HepG2 (cell line): ENCODE measurements around the gene UNC5B. TPM values are rescaled to one million over a fixed set of nuclear protein-coding genes. Genes with fewer than 3 reads are reported as not detected.

Experiments
- ATAC-seq: fragments of 200-7000 bp; cut with Tn5 transposase; 3 replicates; pipeline ENCODE4 v1.9.1; 2020; ENCODE audit warnings: mild to moderate bottlenecking, moderate library complexity
- BruUV-seq: library from RNA; stranded (reverse); fragments of 400-500 nt; replicated peaks from 2 replicates; lab custom pipeline; 2021; lab: Mats Ljungman, UMichigan
- CTCF ChIA-PET: fragments of 300-600 bp; formaldehyde crosslinking; extraction: SDS; loops from one replicate; lab custom pipeline; 2021; ENCODE audit warnings: low total read pairs, inconsistent platforms, low intra/inter-chr PET ratio; lab: Yijun Ruan, JAX
- POLR2A ChIA-PET: fragments of 350-600 bp; sonication (Branson Sonifier 250); formaldehyde crosslinking; loops from one replicate; lab custom pipeline; 2020; ENCODE audit warnings: antibody characterized with exemption, inconsistent platforms; lab: Yijun Ruan, JAX
- DNase-seq: peaks from one replicate; pipeline ENCODE4 v3.0.0-alpha.2; 2015; ENCODE audit warnings: low spot score
- FAIRE-seq: peaks from 3 replicates; lab custom pipeline; 2011; peaks lifted over from hg19 to GRCh38; lab: Jason Lieb, UNC
- H2AFZ ChIP-seq: one replicate; pipeline ENCODE4 v1.6.1; 2011; ENCODE audit warnings: low read length, inconsistent platforms
- H3K27ac ChIP-seq: fragments of 300-600 bp; 3 replicates; pipeline ENCODE4 v1.8.0; 2011; ENCODE audit warnings: mixed run types, mild to moderate bottlenecking, mixed read lengths, low read length, inconsistent platforms; ENCODE audit not compliant: insufficient read depth; ENCODE audit errors: extremely low read length
- H3K27me3 ChIP-seq, 2 experiments: fragments of 200-600 bp in 1 of 2; 2 replicates in 1 of 2; 3 replicates in 1 of 2; pipeline versions ENCODE4 v1.6.0 to v1.8.0; 2011; ENCODE audit warnings: low read length in 2 of 2, mild to moderate bottlenecking in 2 of 2, moderate library complexity in 2 of 2, inconsistent platforms in 1 of 2; ENCODE audit not compliant: insufficient read depth in 2 of 2, control insufficient read depth in 1 of 2
- H3K36me3 ChIP-seq, 2 experiments: fragments of 200-600 bp in 1 of 2; replicated peaks in 1 of 2; 2 replicates in 1 of 2; 3 replicates in 1 of 2; pipeline versions ENCODE4 v1.5.1 to v1.8.0; 2011; ENCODE audit warnings: low read length in 2 of 2, inconsistent platforms in 1 of 2; ENCODE audit not compliant: insufficient read depth in 2 of 2, control insufficient read depth in 1 of 2
- H3K4me1 ChIP-seq: 2 replicates; pipeline ENCODE4 v1.5.1; 2012; ENCODE audit warnings: low read length, inconsistent platforms; ENCODE audit not compliant: insufficient read depth
- H3K4me2 ChIP-seq: 2 replicates; pipeline ENCODE4 v1.6.0; 2011; ENCODE audit warnings: low read depth, low read length, inconsistent platforms
- H3K4me3 ChIP-seq, 3 experiments: fragments of 200-600 bp in 1 of 3; sonication (generic), shearing (Covaris generic) in 1 of 3; replicated peaks in 1 of 3; 2 replicates each; pipeline ENCODE4 v1.5.1; 2011 to 2016; ENCODE audit warnings: low read length in 3 of 3, inconsistent platforms in 2 of 3, low read depth in 2 of 3, mild to moderate bottlenecking in 2 of 3, control low read depth in 1 of 3, mixed read lengths in 1 of 3; ENCODE audit not compliant: insufficient read depth in 1 of 3
- H3K79me2 ChIP-seq: one replicate; pipeline ENCODE4 v1.6.1; 2011; ENCODE audit warnings: low read length, inconsistent platforms; ENCODE audit not compliant: insufficient read depth
- H3K9ac ChIP-seq: 2 replicates; pipeline ENCODE4 v1.6.0; 2011; ENCODE audit warnings: mild to moderate bottlenecking, low read depth, low read length, inconsistent platforms; ENCODE audit not compliant: insufficient read depth
- H3K9me3 ChIP-seq: 2 replicates; pipeline ENCODE4 v1.5.1; 2012; ENCODE audit warnings: mild to moderate bottlenecking, low read length
- H4K20me1 ChIP-seq: 2 replicates; pipeline ENCODE4 v1.6.0; 2011; ENCODE audit warnings: inconsistent platforms, mild to moderate bottlenecking, low read length, moderate library complexity; ENCODE audit not compliant: insufficient read depth
- ASH2L ChIP-seq: fragments of 300-600, 200-600 bp; sonication (generic); IDR thresholded peaks from 2 replicates; pipeline ENCODE4 v1.7.0; 2017; ENCODE audit warnings: low read depth, mild to moderate bottlenecking, moderate library complexity, mixed read lengths, low read length; ENCODE audit not compliant: insufficient read length
- ATF7-NPFF ChIP-seq: sonication (generic); formaldehyde crosslinking; IDR thresholded peaks from 2 replicates; pipeline ENCODE4 v1.8.1; 2023; ENCODE audit warnings: mild to moderate bottlenecking, low read depth, missing genetic modification reagents, moderate library complexity
- GATA4 ChIP-seq: sonication (generic); IDR thresholded peaks from 2 replicates; pipeline ENCODE4 v1.6.1; 2016; ENCODE audit warnings: antibody characterized with exemption, low read depth, borderline replicate concordance
- HDAC6 ChIP-seq: fragments of 200-600 bp; sonication (generic); IDR thresholded peaks from 2 replicates; pipeline ENCODE4 v1.7.0; 2017; ENCODE audit warnings: mild to moderate bottlenecking, antibody characterized with exemption, low read length, low read depth
- SP140L ChIP-seq: sonication (generic); formaldehyde crosslinking; IDR thresholded peaks from 2 replicates; pipeline ENCODE4 v1.4.0; 2020; ENCODE audit warnings: missing genetic modification reagents, borderline replicate concordance
- ZNF292 ChIP-seq: sonication (generic); formaldehyde crosslinking; IDR thresholded peaks from 2 replicates; pipeline ENCODE4 v1.8.1; 2022; ENCODE audit warnings: mild to moderate bottlenecking, low read depth, missing genetic modification reagents, borderline replicate concordance
- ZNF772 ChIP-seq: sonication (generic); formaldehyde crosslinking; IDR thresholded peaks from 2 replicates; pipeline ENCODE4 v1.5.0; 2020; ENCODE audit warnings: mild to moderate bottlenecking, missing genetic modification reagents
- WGBS: methylation state at CpG from one replicate; pipeline ENCODE4 v1.1.6; 2017; ENCODE audit warnings: low lambda C conversion rate; 5-methylcytosine and 5-hydroxymethylcytosine counted together
- in situ Hi-C: cut with HindIII; loops from 2 replicates; pipeline ENCODE4 v1.10.0; 2017; ENCODE audit warnings: low pct_unique_long_range_greater_than_20kb; ENCODE audit not compliant: extremely low pct_ligation_motif_present
- intact Hi-C: fragments of 100-400 bp; cut with micrococcal nuclease; formaldehyde crosslinking; loops from one replicate; pipeline ENCODE4 v1.10.0; 2022; ENCODE audit not compliant: unreplicated experiment
- polyA plus RNA-seq, 8 experiments: library from polyadenylated mRNA; depleted of rRNA in 3 of 8; stranded (reverse) in 7 of 8; unstranded in 1 of 8; fragments of >200 nt; fragmentation: Illumina TruSeq in 4 of 8; extraction: Trizol in 4 of 8; gene quantifications; 2 replicates each; pipeline versions ENCODE4 v1.2.1 to v1.2.3, GENCODE V29; 2011 to 2016; ENCODE audit warnings: low read depth in 4 of 8, missing spikeins in 1 of 8, mixed read lengths in 1 of 8; ENCODE audit not compliant: insufficient read depth in 1 of 8
- total RNA-seq, 5 experiments: library from RNA; depleted of rRNA; stranded (reverse); fragments of >200 nt; fragmentation: Illumina TruSeq; extraction: Trizol; gene quantifications; 2 replicates each; pipeline ENCODE4 v1.2.3, GENCODE V29; 2016; ENCODE audit warnings: low read depth in 1 of 5
- TF ChIP-seq, protein P1 (sequence below): sonication (generic); formaldehyde crosslinking; IDR thresholded peaks from 2 replicates; pipeline ENCODE4 v1.4.0; 2020; ENCODE audit warnings: mild to moderate bottlenecking, missing genetic modification reagents, borderline replicate concordance

Gene UNC5B
- total and polyA plus RNA-seq, 2 of the 13 experiments (the other 11 are each of a cell fraction or from before 2014, with no cell fraction given): 0.07 TPM

DNA sequence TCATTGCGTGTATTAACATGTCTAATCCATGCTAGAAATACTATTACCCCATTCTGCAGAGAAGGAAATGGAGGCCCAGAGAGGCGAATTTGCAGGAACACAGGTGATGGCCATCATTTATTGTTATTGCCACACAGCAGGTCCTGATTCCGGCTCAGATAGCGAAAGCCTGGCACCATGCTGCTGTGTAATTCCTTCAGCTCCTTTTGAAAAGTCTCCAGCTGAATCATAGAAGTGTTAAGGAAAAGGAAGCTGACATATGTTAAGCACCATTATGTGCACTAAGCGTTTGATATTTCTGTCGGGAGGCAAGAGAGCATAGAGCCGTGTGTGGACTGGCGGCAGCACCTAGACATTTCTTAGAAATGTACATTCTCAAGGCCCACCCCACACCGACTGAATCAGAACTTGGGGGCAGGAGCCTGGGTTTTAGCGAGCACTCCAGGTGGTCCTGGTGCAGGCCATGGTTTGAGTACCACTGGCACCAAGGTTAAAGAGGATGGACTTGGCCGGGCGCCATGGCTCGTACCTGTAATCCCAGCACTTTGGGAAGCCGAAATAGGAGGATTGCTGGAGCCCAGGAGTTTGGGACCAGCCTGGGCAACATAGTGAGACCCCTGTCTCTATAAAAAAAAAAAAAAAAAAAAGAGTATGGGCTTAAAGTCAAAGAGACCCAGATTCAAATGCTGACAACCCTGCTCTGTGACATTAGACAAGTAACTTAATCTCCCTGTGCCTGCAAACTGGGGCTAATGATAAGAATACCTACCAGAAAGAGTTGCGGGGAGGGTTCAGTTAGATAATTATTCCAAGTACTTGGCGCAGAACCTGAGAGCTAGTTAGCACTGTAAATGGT, 52.2 kb downstream of the UNC5B start:
- no peak overlapping the region for H3K27ac ChIP-seq
- H3K9me3 ChIP-seq: no peaks in the 10 kb centered on the region
- ChIA-PET POLR2A (no interaction called here), CTCF (no interaction called here)
- H3K27me3 ChIP-seq: peaks cover 2 to 24% of the 10 kb centered on the region in 2 experiments; a peak in 3 of 5 replicates
- no peaks in the 10 kb centered on the region for H3K79me2 ChIP-seq
- DNase-seq (no peak), FAIRE-seq (no peak), ATAC-seq (no peak)
- H3K4me1 ChIP-seq: peaks cover 13% of the 10 kb centered on the region
- intact Hi-C loops (no loop called here), in situ Hi-C loops (no loop called here)
- no peak overlapping the region for H2AFZ ChIP-seq
- no peak overlapping the region for H3K4me2 ChIP-seq
- TF ChIP-seq HDAC6 (no peak), ASH2L (no peak), SP140L (no peak), ATF7-NPFF (CRISPR knock-in tag) (no peak), GATA4 (no peak), ZNF772 (CRISPR knock-in tag) (no peak), ZNF292 (CRISPR knock-in tag) (no peak)
- TF ChIP-seq, protein P1, sequence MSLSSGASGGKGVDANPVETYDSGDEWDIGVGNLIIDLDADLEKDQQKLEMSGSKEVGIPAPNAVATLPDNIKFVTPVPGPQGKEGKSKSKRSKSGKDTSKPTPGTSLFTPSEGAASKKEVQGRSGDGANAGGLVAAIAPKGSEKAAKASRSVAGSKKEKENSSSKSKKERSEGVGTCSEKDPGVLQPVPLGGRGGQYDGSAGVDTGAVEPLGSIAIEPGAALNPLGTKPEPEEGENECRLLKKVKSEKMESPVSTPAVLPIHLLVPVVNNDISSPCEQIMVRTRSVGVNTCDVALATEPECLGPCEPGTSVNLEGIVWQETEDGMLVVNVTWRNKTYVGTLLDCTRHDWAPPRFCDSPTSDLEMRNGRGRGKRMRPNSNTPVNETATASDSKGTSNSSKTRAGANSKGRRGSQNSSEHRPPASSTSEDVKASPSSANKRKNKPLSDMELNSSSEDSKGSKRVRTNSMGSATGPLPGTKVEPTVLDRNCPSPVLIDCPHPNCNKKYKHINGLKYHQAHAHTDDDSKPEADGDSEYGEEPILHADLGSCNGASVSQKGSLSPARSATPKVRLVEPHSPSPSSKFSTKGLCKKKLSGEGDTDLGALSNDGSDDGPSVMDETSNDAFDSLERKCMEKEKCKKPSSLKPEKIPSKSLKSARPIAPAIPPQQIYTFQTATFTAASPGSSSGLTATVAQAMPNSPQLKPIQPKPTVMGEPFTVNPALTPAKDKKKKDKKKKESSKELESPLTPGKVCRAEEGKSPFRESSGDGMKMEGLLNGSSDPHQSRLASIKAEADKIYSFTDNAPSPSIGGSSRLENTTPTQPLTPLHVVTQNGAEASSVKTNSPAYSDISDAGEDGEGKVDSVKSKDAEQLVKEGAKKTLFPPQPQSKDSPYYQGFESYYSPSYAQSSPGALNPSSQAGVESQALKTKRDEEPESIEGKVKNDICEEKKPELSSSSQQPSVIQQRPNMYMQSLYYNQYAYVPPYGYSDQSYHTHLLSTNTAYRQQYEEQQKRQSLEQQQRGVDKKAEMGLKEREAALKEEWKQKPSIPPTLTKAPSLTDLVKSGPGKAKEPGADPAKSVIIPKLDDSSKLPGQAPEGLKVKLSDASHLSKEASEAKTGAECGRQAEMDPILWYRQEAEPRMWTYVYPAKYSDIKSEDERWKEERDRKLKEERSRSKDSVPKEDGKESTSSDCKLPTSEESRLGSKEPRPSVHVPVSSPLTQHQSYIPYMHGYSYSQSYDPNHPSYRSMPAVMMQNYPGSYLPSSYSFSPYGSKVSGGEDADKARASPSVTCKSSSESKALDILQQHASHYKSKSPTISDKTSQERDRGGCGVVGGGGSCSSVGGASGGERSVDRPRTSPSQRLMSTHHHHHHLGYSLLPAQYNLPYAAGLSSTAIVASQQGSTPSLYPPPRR (CRISPR knock-in tag): no peak
- H3K36me3 ChIP-seq: no peaks in the 10 kb centered on the region
- 64% methylated on average over 16 of the region's 16 CpGs for WGBS
- no peak overlapping the region for H3K9ac ChIP-seq
- no peaks in the 10 kb centered on the region for H4K20me1 ChIP-seq
- H3K4me3 ChIP-seq: no peak overlapping the region
- no TSS peak for BruUV-seq
